K562 (cell line): ENCODE data around the gene OR56A3. TPM values are rescaled to one million over a fixed set of nuclear protein-coding genes. Genes with fewer than 3 reads are reported as not detected.
A peak's percentile ranks its signal among the peaks of the same experiment; 100 is the strongest.

Source experiments
- ATAC-seq: fragments of 200-7000 bp; cut with Tn5 transposase; 3 replicates; pipeline ENCODE4 v1.9.1; 2020; ENCODE audit warnings: moderate library complexity
- BruUV-seq: library from RNA; stranded (reverse); fragments of 400-500 nt; replicated peaks from 2 replicates; lab custom pipeline; 2021; lab: Mats Ljungman, UMichigan
- CTCF ChIA-PET: fragments of 300-600 bp; formaldehyde crosslinking; extraction: SDS; loops from one replicate; lab custom pipeline; 2021; ENCODE audit warnings: low intra/inter-chr PET ratio; lab: Yijun Ruan, JAX
- POLR2A ChIA-PET: fragments of 300-600, 350-650 bp; sonication (Branson Sonifier 250); formaldehyde crosslinking; extraction: SDS; loops from one replicate; lab custom pipeline; 2021; ENCODE audit warnings: antibody characterized with exemption, inconsistent platforms; lab: Yijun Ruan, JAX
- DNase-seq, 4 experiments: peaks; one replicate each; pipeline versions ENCODE4 v3.0.0 to v3.0.0-alpha.2; 2011 to 2018; ENCODE audit warnings: low spot score in 3 of 4, mixed read lengths in 3 of 4; ENCODE audit errors: extremely low read depth in 1 of 4
- FAIRE-seq: peaks from 2 replicates; lab custom pipeline; 2011; peaks lifted over from hg19 to GRCh38; lab: Jason Lieb, UNC
- H2AFZ ChIP-seq: 2 replicates; pipeline ENCODE4 v1.6.0; 2011; ENCODE audit warnings: low read depth, low read length, control low read depth, inconsistent platforms
- H3K27ac ChIP-seq: fragments of 200-600 bp; 3 replicates; pipeline ENCODE4 v1.8.0; 2011; ENCODE audit warnings: low read depth, mild to moderate bottlenecking, control low read depth, inconsistent platforms, low read length, moderate library complexity, mixed read lengths; ENCODE audit errors: extremely low read depth
- H3K27me3 ChIP-seq, 2 experiments: fragments of 300-600 bp in 1 of 2; 2 replicates in 1 of 2; 3 replicates in 1 of 2; pipeline versions ENCODE4 v1.6.0 to v1.8.0; 2011; ENCODE audit warnings: inconsistent platforms in 2 of 2, low read length in 2 of 2, mild to moderate bottlenecking in 1 of 2, mixed read lengths in 1 of 2, moderate library complexity in 1 of 2; ENCODE audit not compliant: control insufficient read depth in 2 of 2, insufficient read depth in 2 of 2
- H3K36me3 ChIP-seq: fragments of 300-600 bp; 3 replicates; pipeline ENCODE4 v1.8.0; 2011; ENCODE audit warnings: mild to moderate bottlenecking, low read length, inconsistent platforms; ENCODE audit not compliant: control insufficient read depth, insufficient read depth
- H3K4me1 ChIP-seq, 2 experiments: fragments of 200-600 bp in 1 of 2; replicated peaks in 1 of 2; 2 replicates in 1 of 2; 3 replicates in 1 of 2; pipeline versions ENCODE4 v1.5.1 to v1.8.0; 2011; ENCODE audit warnings: inconsistent platforms in 2 of 2, low read length in 2 of 2, mild to moderate bottlenecking in 1 of 2, mixed read lengths in 1 of 2, moderate library complexity in 1 of 2; ENCODE audit not compliant: control insufficient read depth in 2 of 2, insufficient read depth in 2 of 2
- H3K4me2 ChIP-seq: 2 replicates; pipeline ENCODE4 v1.6.1; 2011; ENCODE audit warnings: low read length, control low read depth, inconsistent platforms, mixed read lengths; ENCODE audit not compliant: insufficient read depth
- H3K4me3 ChIP-seq: fragments of 200-600 bp; sonication (generic), shearing (Covaris generic); 2 replicates; pipeline ENCODE4 v1.5.1; 2016; ENCODE audit warnings: control low read depth, inconsistent platforms
- H3K79me2 ChIP-seq: fragments of 200-600 bp; 3 replicates; pipeline ENCODE4 v1.8.0; 2011; ENCODE audit warnings: low read length, inconsistent platforms; ENCODE audit not compliant: control insufficient read depth, insufficient read depth
- H3K9ac ChIP-seq, 2 experiments: 2 replicates each; pipeline versions ENCODE4 v1.6.0 to v1.6.1; 2011; ENCODE audit warnings: low read depth in 2 of 2, low read length in 2 of 2, control low read depth in 1 of 2, inconsistent platforms in 1 of 2, mild to moderate bottlenecking in 1 of 2, mixed read lengths in 1 of 2; ENCODE audit not compliant: insufficient read depth in 1 of 2
- H3K9me1 ChIP-seq: one replicate; pipeline ENCODE4 v1.6.0; 2011; ENCODE audit warnings: inconsistent platforms, mild to moderate bottlenecking, low read length, moderate library complexity; ENCODE audit not compliant: control insufficient read depth, insufficient read depth
- H3K9me3 ChIP-seq: replicated peaks from 2 replicates; pipeline ENCODE4 v1.5.1; 2011; ENCODE audit warnings: low read depth, low read length, inconsistent platforms; ENCODE audit not compliant: control insufficient read depth, insufficient read depth
- H4K20me1 ChIP-seq: replicated peaks from 2 replicates; pipeline ENCODE4 v1.6.1; 2011; ENCODE audit warnings: low read length, inconsistent platforms, mixed read lengths; ENCODE audit not compliant: control insufficient read depth, insufficient read depth
- C11orf30 ChIP-seq: fragments of 450-650 bp; IDR thresholded peaks from 2 replicates; pipeline ENCODE4 v1.6.1; 2016; ENCODE audit warnings: low read depth, mild to moderate bottlenecking
- DACH1 ChIP-seq: fragments of 450-650 bp; IDR thresholded peaks from 2 replicates; pipeline ENCODE4 v1.6.1; 2018; ENCODE audit not compliant: partially characterized antibody
- E2F6 ChIP-seq, 2 experiments: IDR thresholded peaks; 2 replicates each; pipeline ENCODE4 v1.6.1; 2011; ENCODE audit warnings: borderline replicate concordance in 1 of 2, control low read depth in 1 of 2, low read depth in 1 of 2, low read length in 1 of 2, mild to moderate bottlenecking in 1 of 2, mixed read lengths in 1 of 2, moderate library complexity in 1 of 2; ENCODE audit not compliant: insufficient read depth in 1 of 2, insufficient read length in 1 of 2, poor library complexity in 1 of 2, severe bottlenecking in 1 of 2; ENCODE audit errors: extremely low read depth in 1 of 2
- FUS ChIP-seq: fragments of 200-400 bp; formaldehyde crosslinking; optimal IDR thresholded peaks from 2 replicates; pipeline ENCODE3; 2017; ENCODE audit warnings: low read depth, low read length
- MAFF ChIP-seq: IDR thresholded peaks from 2 replicates; pipeline ENCODE4 v1.6.1; 2012; ENCODE audit warnings: low read length, improper control_type of control experiment
- MAFG ChIP-seq: fragments of 450-650 bp; conservative IDR thresholded peaks from 2 replicates; pipeline ENCODE4 v1.6.1; 2016; ENCODE audit warnings: missing genetic modification characterization, missing compliant biosample characterization
- MAFK ChIP-seq: IDR thresholded peaks from 2 replicates; pipeline ENCODE4 v1.6.1; 2011; ENCODE audit warnings: low read length, improper control_type of control experiment
- MED1 ChIP-seq: sonication (generic); formaldehyde crosslinking; IDR thresholded peaks from 2 replicates; pipeline ENCODE4 v1.8.1; 2023; ENCODE audit warnings: missing genetic modification reagents, borderline replicate concordance
- NFE2 ChIP-seq: IDR thresholded peaks from 2 replicates; pipeline ENCODE4 v1.6.1; 2014; ENCODE audit warnings: antibody characterized with exemption, low read depth
- SUPT5H ChIP-seq: fragments of 450-650 bp; IDR thresholded peaks from 2 replicates; pipeline ENCODE4 v1.6.1; 2016
- YY1 ChIP-seq, 3 experiments: IDR thresholded peaks; 2 replicates each; pipeline ENCODE4 v1.6.1; 2011; ENCODE audit warnings: low read length in 2 of 3, mild to moderate bottlenecking in 2 of 3, moderate library complexity in 2 of 3, borderline replicate concordance in 1 of 3, control low read depth in 1 of 3, low read depth in 1 of 3; ENCODE audit not compliant: insufficient read depth in 3 of 3, insufficient replicate concordance in 2 of 3, control insufficient read depth in 1 of 3, insufficient read length in 1 of 3; ENCODE audit errors: extremely low read depth in 1 of 3
- ZBTB7A ChIP-seq: IDR thresholded peaks from 2 replicates; pipeline ENCODE4 v1.6.1; 2011; ENCODE audit warnings: low read depth, mild to moderate bottlenecking, low read length, moderate library complexity, borderline replicate concordance; ENCODE audit not compliant: control insufficient read depth
- ZNF316 ChIP-seq: fragments of 450-650 bp; IDR thresholded peaks from 2 replicates; pipeline ENCODE4 v1.6.1; 2016
- ZNF668 ChIP-seq: fragments of 250-450 bp; sonication (Bioruptor Pico); IDR thresholded peaks from 2 replicates; pipeline ENCODE4 v1.8.0; 2022; ENCODE audit warnings: mild to moderate bottlenecking, inconsistent platforms
- WGBS: fragments of 100-300 bp; shearing (Covaris generic); methylation state at CpG from one replicate; pipeline ENCODE4 v1.1.6; 2016; ENCODE audit warnings: low coverage, mixed read lengths; ENCODE audit not compliant: insufficient coverage; ENCODE audit errors: missing lambda C conversion rate; 5-methylcytosine and 5-hydroxymethylcytosine counted together
- in situ Hi-C: fragments of 300-500 bp; cut with MboI; formaldehyde crosslinking; loops from 4 replicates; pipeline ENCODE4 v1.15.0; 2018; ENCODE audit warnings: inconsistent platforms, mixed read lengths
- intact Hi-C: fragments of 100-400 bp; cut with micrococcal nuclease; formaldehyde crosslinking; loops from 2 replicates; pipeline ENCODE4 v1.14.2; 2022
- polyA plus RNA-seq, 8 experiments: library from polyadenylated mRNA; depleted of rRNA in 4 of 8; stranded (reverse) in 5 of 8; unstranded in 3 of 8; fragments of >200 nt; fragmentation: Nextera tagmentation in 2 of 8; fragmentation: Illumina TruSeq in 1 of 8; extraction: Ambion mirVana in 2 of 8; extraction: Trizol in 1 of 8; gene quantifications; 2 replicates each; pipeline versions ENCODE4 v1.2.1 to v1.2.3, GENCODE V29; 2011 to 2014; ENCODE audit warnings: inconsistent platforms in 1 of 8, missing spikeins in 1 of 8
- total RNA-seq, 7 experiments: library from RNA; depleted of rRNA in 6 of 7; stranded (reverse); fragments of >200 nt in 6 of 7; fragmentation: Illumina TruSeq in 2 of 7; extraction: Trizol in 2 of 7; gene quantifications; 2 replicates each; pipeline versions ENCODE4 v1.2.1 to v1.2.3, GENCODE V29; 2011 to 2021; ENCODE audit warnings: low replicate concordance in 1 of 7

OR56A3 gene
- total and polyA plus RNA-seq, 9 of the 15 experiments (the other 6 are each of a cell fraction or from before 2014, with no cell fraction given) = not detected

GRCh38 chr11:5933116-5933515, 8.9 kb upstream of the OR56A3 start:
- H3K9me1 ChIP-seq = no peaks in the 10 kb centered on the region
- no peak overlapping the region for H3K9ac ChIP-seq
- H3K79me2 ChIP-seq = no peaks in the 10 kb centered on the region; the same call in 2 of the 3 replicates
- WGBS = 21% methylated on average over 10 of the region's 10 CpGs
- in situ Hi-C loops = no loop called here
- no peak overlapping the region for H3K4me3 ChIP-seq
- CTCF ChIA-PET = no interaction called here
- ATAC-seq (no peak), DNase-seq (no peak)
- H3K27me3 ChIP-seq = peaks cover 26 to 65% of the 10 kb centered on the region in 2 experiments; a peak in 4 of 5 replicates
- H4K20me1 ChIP-seq = no peaks in the 10 kb centered on the region
- no TSS peak for BruUV-seq
- TF ChIP-seq MED1 (CRISPR knock-in tag) (no peak), ZNF668 (CRISPR knock-in tag) (no peak), ZBTB7A (no peak)
- TF ChIP-seq, all 486 proteins: peak for 0
- FAIRE-seq = no peak
- Histone ChIP-seq H3K4me2 (no peak overlapping the region), H2AFZ (no peak overlapping the region), H3K4me1 (peaks cover 0 to 4% of the 10 kb centered on the region in 2 experiments; a peak in 2 of 5 replicates), H3K36me3 (no peaks in the 10 kb centered on the region), H3K9me3 (no peaks in the 10 kb centered on the region; the same call in 1 of the 2 replicates), H3K27ac (no peak overlapping the region)
- intact Hi-C loops = no loop called here
- POLR2A ChIA-PET = interaction anchor here (1.0 kb wide), 1 partner anchor 248 kb away, joined by 3 read pairs; the partner anchor contains the start of gene TRIM5

- H4K20me1 ChIP-seq = no peaks in the 10 kb centered on the region
- ChIA-PET POLR2A (no interaction called here), CTCF (no interaction called here)
- no peak overlapping the region for H3K4me3 ChIP-seq
- no peak overlapping the region for H3K9ac ChIP-seq
- ATAC-seq (no peak), DNase-seq (no peak), FAIRE-seq (no peak)
- H3K4me2 ChIP-seq = no peak overlapping the region; the same call in 1 of the 2 replicates
- peak; percentile 72; the same call in 1 of the 2 replicates for TF ChIP-seq MAFK
- peak; percentile 38; the same call in 1 of the 2 replicates for TF ChIP-seq NFE2
- TF ChIP-seq ZNF316 = peak; percentile 77
- TF ChIP-seq MAFG (tag) = peak; percentile 48; the same call in 1 of the 2 replicates
- TF ChIP-seq FUS = no peak
- TF ChIP-seq YY1 (IDR thresholded peaks at IDR 0.05; ENCODE audit: borderline replicate concordance in 1 of 3, control insufficient read depth in 1 of 3, extremely low read depth in 1 of 3, insufficient read depth in 3 of 3, insufficient read length in 1 of 3, insufficient replicate concordance in 2 of 3, low read depth in 1 of 3, low read length in 2 of 3) = peak in 1 of 3 experiments; percentile 77
- TF ChIP-seq C11orf30 = peak; percentile 60; the same call in 1 of the 2 replicates
- peak in 1 of 2 experiments; percentile 13 for TF ChIP-seq E2F6 (IDR thresholded peaks at IDR 0.05; ENCODE audit: borderline replicate concordance in 1 of 2, extremely low read depth in 1 of 2, insufficient read depth in 1 of 2, insufficient read length in 1 of 2, low read depth in 1 of 2, low read length in 1 of 2, poor library complexity in 1 of 2, severe bottlenecking in 1 of 2)
- no peak for TF ChIP-seq DACH1
- no peak for TF ChIP-seq SUPT5H
- peak; percentile 75 for TF ChIP-seq MAFF
- H3K27ac ChIP-seq = no peak overlapping the region
- no peaks in the 10 kb centered on the region for H3K9me3 ChIP-seq
- in situ Hi-C loops (no loop called here), intact Hi-C loops (no loop called here)
- H3K36me3 ChIP-seq = no peaks in the 10 kb centered on the region
- BruUV-seq = no TSS peak
- peaks cover 0 to 3% of the 10 kb centered on the region in 2 experiments; a peak in 1 of 5 replicates for H3K4me1 ChIP-seq
- no peaks in the 10 kb centered on the region for H3K9me1 ChIP-seq
- no peaks in the 10 kb centered on the region for H3K79me2 ChIP-seq
- H2AFZ ChIP-seq = peak overlapping the region; percentile 24; the same call in 1 of the 2 replicates
- peaks cover 6 to 47% of the 10 kb centered on the region in 2 experiments for H3K27me3 ChIP-seq
- 28% methylated on average over 32 of the region's 39 CpGs for WGBS
These were observed 4.0 kb upstream of the OR56A3 start for GRCh38 chr11:5937868-5938602.
